H1 (cell line): ENCODE data around the gene KATNBL1. TPM values are rescaled to one million over a fixed set of nuclear protein-coding genes. Genes with fewer than 3 reads are reported as not detected.

Experiments used
- CTCF ChIA-PET: fragments of 300-600 bp; sonication (Branson Sonifier 250); formaldehyde crosslinking; loops from one replicate; lab custom pipeline; 2021; ENCODE audit not compliant: partially characterized antibody; lab: Charles Lee
- POLR2A ChIA-PET: fragments of 300-600 bp; sonication (Branson Sonifier 250); formaldehyde crosslinking; loops from one replicate; lab custom pipeline; 2021; ENCODE audit warnings: inconsistent platforms; ENCODE audit not compliant: partially characterized antibody; lab: Charles Lee
- DNase-seq, 2 experiments: peaks; one replicate each; pipeline versions ENCODE4 v3.0.0 to v3.0.0-alpha.2; 2010 to 2022; ENCODE audit warnings: low spot score in 2 of 2, low read depth in 1 of 2, mixed read lengths in 1 of 2
- FAIRE-seq: peaks from 2 replicates; lab custom pipeline; 2011; peaks lifted over from hg19 to GRCh38; lab: Jason Lieb, UNC
- H2AFZ ChIP-seq: 2 replicates; pipeline ENCODE4 v1.8.1; 2012; ENCODE audit warnings: low read length, inconsistent platforms
- H2AK5ac ChIP-seq: 2 replicates; pipeline ENCODE4 v1.6.1; 2013; ENCODE audit warnings: low read depth, low read length
- H2BK120ac ChIP-seq: replicated peaks from 2 replicates; pipeline ENCODE3; 2013; ENCODE audit warnings: low read depth, low read length, inconsistent platforms
- H2BK12ac ChIP-seq: 2 replicates; pipeline ENCODE4 v1.6.1; 2013; ENCODE audit warnings: low read depth, low read length
- H2BK15ac ChIP-seq: 2 replicates; pipeline ENCODE4 v1.6.1; 2013; ENCODE audit warnings: low read length
- H2BK20ac ChIP-seq: 2 replicates; pipeline ENCODE4 v1.6.1; 2013; ENCODE audit warnings: low read length
- H2BK5ac ChIP-seq: 2 replicates; pipeline ENCODE4 v1.6.1; 2013; ENCODE audit warnings: low read depth, low read length
- H3K14ac ChIP-seq: 2 replicates; pipeline ENCODE4 v1.6.1; 2013; ENCODE audit warnings: inconsistent platforms; ENCODE audit not compliant: insufficient read length
- H3K18ac ChIP-seq: 2 replicates; pipeline ENCODE4 v1.6.1; 2013; ENCODE audit warnings: low read length; ENCODE audit errors: extremely low read depth
- H3K23ac ChIP-seq: 2 replicates; pipeline ENCODE4 v1.6.1; 2013; ENCODE audit warnings: inconsistent platforms; ENCODE audit not compliant: insufficient read length
- H3K23me2 ChIP-seq: 2 replicates; pipeline ENCODE4 v1.6.1; 2013; ENCODE audit warnings: low read depth, low read length
- H3K27ac ChIP-seq: 2 replicates; pipeline ENCODE4 v1.6.1; 2011; ENCODE audit warnings: low read depth, low read length, inconsistent platforms
- H3K27me3 ChIP-seq, 4 experiments: replicated peaks in 1 of 4; 1 replicate in 1 of 4; 2 replicates in 3 of 4; pipeline versions ENCODE4 v1.6.1 to v1.8.1; 2011 to 2013; ENCODE audit warnings: low read length in 3 of 4, mild to moderate bottlenecking in 3 of 4, inconsistent platforms in 2 of 4, mixed read lengths in 2 of 4, moderate library complexity in 1 of 4; ENCODE audit not compliant: control insufficient read depth in 3 of 4, insufficient read depth in 3 of 4; ENCODE audit errors: extremely low read depth in 1 of 4
- H3K36me3 ChIP-seq, 4 experiments: 2 replicates each; pipeline versions ENCODE4 v1.6.1 to v1.8.1; 2011 to 2013; ENCODE audit warnings: mild to moderate bottlenecking in 4 of 4, low read length in 3 of 4, moderate library complexity in 2 of 4, control low read depth in 1 of 4, inconsistent platforms in 1 of 4; ENCODE audit not compliant: insufficient read depth in 4 of 4, control insufficient read depth in 2 of 4
- H3K4ac ChIP-seq: replicated peaks from 2 replicates; pipeline ENCODE3; 2013; ENCODE audit warnings: low read length, low read depth, mixed read lengths, inconsistent platforms; ENCODE audit not compliant: insufficient read length
- H3K4me1 ChIP-seq, 4 experiments: replicated peaks in 1 of 4; 1 replicate in 1 of 4; 2 replicates in 3 of 4; pipeline versions ENCODE4 v1.6.1 to v1.8.1; 2011 to 2013; ENCODE audit warnings: low read length in 3 of 4, inconsistent platforms in 2 of 4, mixed read lengths in 1 of 4; ENCODE audit not compliant: insufficient read depth in 4 of 4, control insufficient read depth in 3 of 4
- H3K4me2 ChIP-seq, 2 experiments: 2 replicates each; pipeline versions ENCODE4 v1.6.1 to v1.8.1; 2011 to 2013; ENCODE audit warnings: low read depth in 2 of 2, low read length in 2 of 2, control low read depth in 1 of 2, inconsistent platforms in 1 of 2, mild to moderate bottlenecking in 1 of 2; ENCODE audit not compliant: insufficient read depth in 1 of 2
- H3K4me3 ChIP-seq, 4 experiments: fragments of 200-600, 300-600 bp in 1 of 4; sonication (generic), shearing (Covaris generic), sonication (Bioruptor Twin) in 1 of 4; 2 replicates each; pipeline versions ENCODE4 v1.5.1 to v1.8.1; 2011 to 2016; ENCODE audit warnings: low read length in 4 of 4, low read depth in 3 of 4, control low read depth in 2 of 4, inconsistent platforms in 2 of 4, mild to moderate bottlenecking in 2 of 4, mixed read lengths in 1 of 4, moderate library complexity in 1 of 4; ENCODE audit not compliant: insufficient read depth in 2 of 4; ENCODE audit errors: extremely low read depth in 1 of 4
- H3K56ac ChIP-seq: replicated peaks from 2 replicates; pipeline ENCODE3; 2013; ENCODE audit warnings: low read depth, mild to moderate bottlenecking, mixed read lengths, low read length, inconsistent platforms; ENCODE audit not compliant: insufficient read length
- H3K79me1 ChIP-seq: 2 replicates; pipeline ENCODE4 v1.6.1; 2013; ENCODE audit warnings: low read depth, low read length, control low read depth
- H3K79me2 ChIP-seq, 2 experiments: 2 replicates each; pipeline versions ENCODE4 v1.6.1 to v1.8.1; 2012 to 2013; ENCODE audit warnings: low read length in 2 of 2, mild to moderate bottlenecking in 2 of 2, inconsistent platforms in 1 of 2; ENCODE audit not compliant: insufficient read depth in 2 of 2, control insufficient read depth in 1 of 2
- H3K9ac ChIP-seq, 4 experiments: replicated peaks in 1 of 4; 1 replicate in 1 of 4; 2 replicates in 3 of 4; pipeline versions ENCODE4 v1.6.1 to v1.8.1; 2011 to 2013; ENCODE audit warnings: low read depth in 3 of 4, low read length in 3 of 4, control low read depth in 2 of 4, mild to moderate bottlenecking in 2 of 4, moderate library complexity in 2 of 4, inconsistent platforms in 1 of 4; ENCODE audit errors: extremely low read depth in 1 of 4
- H3K9me3 ChIP-seq, 2 experiments: 2 replicates each; pipeline versions ENCODE4 v1.6.1 to v1.8.1; 2012 to 2013; ENCODE audit warnings: mild to moderate bottlenecking in 2 of 2, moderate library complexity in 2 of 2, control low read depth in 1 of 2, inconsistent platforms in 1 of 2, low read depth in 1 of 2, low read length in 1 of 2, mixed read lengths in 1 of 2; ENCODE audit not compliant: insufficient read depth in 2 of 2
- H4K20me1 ChIP-seq, 2 experiments: replicated peaks in 1 of 2; 2 replicates each; pipeline versions ENCODE3 to v1.8.1; 2011 to 2013; ENCODE audit warnings: inconsistent platforms in 2 of 2, low read length in 2 of 2, mild to moderate bottlenecking in 1 of 2; ENCODE audit not compliant: insufficient read depth in 2 of 2, control insufficient read depth in 1 of 2
- H4K5ac ChIP-seq: 2 replicates; pipeline ENCODE4 v1.6.1; 2013; ENCODE audit warnings: low read length, low read depth, mixed read lengths, inconsistent platforms; ENCODE audit not compliant: insufficient read length
- H4K8ac ChIP-seq: 2 replicates; pipeline ENCODE4 v1.8.0; 2013; ENCODE audit warnings: mild to moderate bottlenecking, moderate library complexity, low read length, inconsistent platforms; ENCODE audit not compliant: insufficient read depth; ENCODE audit errors: extremely low read depth
- H4K91ac ChIP-seq: replicated peaks from 2 replicates; pipeline ENCODE3; 2013; ENCODE audit warnings: low read length, mixed read lengths, inconsistent platforms; ENCODE audit not compliant: insufficient read length
- BCL11A ChIP-seq, 2 experiments: IDR thresholded peaks; one replicate each; pipeline ENCODE4 v1.6.1; 2011; ENCODE audit warnings: low read depth in 2 of 2, low read length in 2 of 2, mild to moderate bottlenecking in 2 of 2
- CBX5 ChIP-seq: fragments of 300-800, 300-1000 bp; sonication (generic); IDR thresholded peaks from 2 replicates; pipeline ENCODE4 v1.7.1; 2016; ENCODE audit warnings: antibody characterized with exemption, low read length, low read depth
- HDAC2 ChIP-seq, 2 experiments: fragments of 300-600 bp in 1 of 2; sonication (generic) in 1 of 2; IDR thresholded peaks; 2 replicates each; pipeline ENCODE4 v1.6.1; 2011 to 2012; ENCODE audit warnings: low read depth in 2 of 2, low read length in 2 of 2, mild to moderate bottlenecking in 2 of 2, moderate library complexity in 2 of 2, borderline replicate concordance in 1 of 2, inconsistent platforms in 1 of 2
- JUND ChIP-seq: IDR thresholded peaks from 2 replicates; pipeline ENCODE4 v1.6.1; 2011; ENCODE audit warnings: mild to moderate bottlenecking, improper control_type of control experiment, low read length
- RXRA ChIP-seq: IDR thresholded peaks from 2 replicates; pipeline ENCODE4 v1.6.1; 2011; ENCODE audit warnings: low read depth, mild to moderate bottlenecking, low read length, moderate library complexity; ENCODE audit not compliant: insufficient read depth
- polyA plus RNA-seq, 7 experiments: library from polyadenylated mRNA; depleted of rRNA in 3 of 7; stranded (reverse) in 5 of 7; unstranded in 2 of 7; fragments of >200 nt in 5 of 7; fragments of 200-250 nt in 2 of 7; gene quantifications; 1 replicate in 5 of 7; 2 replicates in 1 of 7; 4 replicates in 1 of 7; pipeline versions ENCODE4 v1.2.1 to v1.2.3, GENCODE V29; 2011 to 2013; ENCODE audit warnings: missing spikeins in 2 of 7, mixed read lengths in 2 of 7
- total RNA-seq: library from RNA; stranded (reverse); fragmentation: NEBNext Ultra II Directional; extraction: Animal tissue kit (Norgen Biotek cat#: 25700); gene quantifications from 2 replicates; pipeline ENCODE4 v1.2.1, GENCODE V29; 2021
- TF ChIP-seq, protein P1 (sequence below): IDR thresholded peaks from 2 replicates; pipeline ENCODE4 v1.6.1; 2011; ENCODE audit warnings: low read depth, mild to moderate bottlenecking, low read length; ENCODE audit not compliant: insufficient read depth
- TF ChIP-seq, protein P2 (sequence below): IDR thresholded peaks from 2 replicates; pipeline ENCODE4 v1.6.1; 2011; ENCODE audit warnings: low read length, improper control_type of control experiment

KATNBL1 gene
- total and polyA plus RNA-seq, 2 of the 8 experiments (the other 6 are each of a cell fraction or from before 2014, with no cell fraction given): 14.2 to 51.4 TPM

DNA sequence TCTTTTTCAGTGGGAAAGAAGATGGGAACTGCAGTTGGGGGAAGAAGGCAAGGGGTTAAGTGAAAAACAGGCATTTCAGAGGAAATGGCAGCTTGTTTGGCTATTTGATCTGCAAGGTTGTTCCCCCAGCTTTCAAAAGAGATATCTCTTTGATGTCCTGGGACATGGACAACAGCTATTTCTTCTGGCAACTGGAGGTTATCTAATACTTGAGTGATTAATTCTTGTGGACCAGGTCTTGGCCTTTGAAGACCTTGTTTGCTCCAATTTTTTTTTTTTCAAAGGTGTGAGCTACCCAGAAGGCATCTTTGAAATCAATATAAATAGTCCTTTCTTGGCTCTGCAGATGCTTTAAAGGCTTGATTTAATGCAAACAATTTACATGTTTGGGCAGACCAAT lies 51.5 kb downstream of the KATNBL1 start:
- DNase-seq (no peak), FAIRE-seq (no peak)
- H2BK12ac ChIP-seq: no peak overlapping the region
- CTCF ChIA-PET: interaction anchor here (1.2 to 2.8 kb wide), 4 partner anchors 9 to 48 kb away, joined by 3 to 6 read pairs (median 4); no protein-coding TSS in a partner anchor
- no peak overlapping the region for H3K18ac ChIP-seq
- H3K56ac ChIP-seq: no peak overlapping the region
- H3K23me2 ChIP-seq: no peaks in the 10 kb centered on the region; the same call in 1 of the 2 replicates
- no peaks in the 10 kb centered on the region for H4K20me1 ChIP-seq
- no peak overlapping the region for H3K23ac ChIP-seq
- H2BK20ac ChIP-seq: no peak overlapping the region
- no peak overlapping the region for H3K4me3 ChIP-seq
- H3K79me1 ChIP-seq: no peaks in the 10 kb centered on the region
- POLR2A ChIA-PET: interaction anchor here (0.6 kb wide), 2 partner anchors 22 to 66 kb away, joined by 3 read pairs; no protein-coding TSS in a partner anchor
- H2BK15ac ChIP-seq: no peak overlapping the region
- no peak overlapping the region for H4K91ac ChIP-seq
- no peak overlapping the region for H3K27ac ChIP-seq
- no peak overlapping the region for H2AFZ ChIP-seq
- no peak overlapping the region for H2BK120ac ChIP-seq
- no peak overlapping the region for H4K8ac ChIP-seq
- no peaks in the 10 kb centered on the region for H3K79me2 ChIP-seq
- H2BK5ac ChIP-seq: no peak overlapping the region
- no peak overlapping the region for H4K5ac ChIP-seq
- H3K9me3 ChIP-seq: no peaks in the 10 kb centered on the region
- H3K36me3 ChIP-seq: peaks cover 0 to 36% (median 1%) of the 10 kb centered on the region in 4 experiments; a peak in 6 of 8 replicates
- no peak overlapping the region for H3K14ac ChIP-seq
- no peak overlapping the region for H3K9ac ChIP-seq
- H3K4me1 ChIP-seq: peaks cover 0 to 14% (median 8%) of the 10 kb centered on the region in 4 experiments; a peak in 4 of 7 replicates
- no peak overlapping the region for H3K4me2 ChIP-seq
- no peaks in the 10 kb centered on the region for H3K27me3 ChIP-seq
- TF ChIP-seq CBX5 (no peak), RXRA (no peak), BCL11A (IDR thresholded peaks at IDR 0.05; ENCODE audit: low read depth in 2 of 2, low read length in 2 of 2) (no peak), HDAC2 (IDR thresholded peaks at IDR 0.05; ENCODE audit: borderline replicate concordance in 1 of 2, low read depth in 2 of 2, low read length in 2 of 2) (no peak), JUND (no peak)
- TF ChIP-seq, protein P1, sequence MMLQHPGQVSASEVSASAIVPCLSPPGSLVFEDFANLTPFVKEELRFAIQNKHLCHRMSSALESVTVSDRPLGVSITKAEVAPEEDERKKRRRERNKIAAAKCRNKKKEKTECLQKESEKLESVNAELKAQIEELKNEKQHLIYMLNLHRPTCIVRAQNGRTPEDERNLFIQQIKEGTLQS: no peak
- TF ChIP-seq, protein P2, sequence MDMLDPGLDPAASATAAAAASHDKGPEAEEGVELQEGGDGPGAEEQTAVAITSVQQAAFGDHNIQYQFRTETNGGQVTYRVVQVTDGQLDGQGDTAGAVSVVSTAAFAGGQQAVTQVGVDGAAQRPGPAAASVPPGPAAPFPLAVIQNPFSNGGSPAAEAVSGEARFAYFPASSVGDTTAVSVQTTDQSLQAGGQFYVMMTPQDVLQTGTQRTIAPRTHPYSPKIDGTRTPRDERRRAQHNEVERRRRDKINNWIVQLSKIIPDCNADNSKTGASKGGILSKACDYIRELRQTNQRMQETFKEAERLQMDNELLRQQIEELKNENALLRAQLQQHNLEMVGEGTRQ: no peak
- no peak overlapping the region for H3K4ac ChIP-seq
- no peak overlapping the region for H2AK5ac ChIP-seq
